ENCODE measurements around the gene EPS8. TPM values are rescaled to one million over a fixed set of nuclear protein-coding genes. Genes with fewer than 3 reads are reported as not detected.

Gene EPS8
- total RNA-seq, 1 donor from 2014 or later: 0.89 TPM

DNA sequence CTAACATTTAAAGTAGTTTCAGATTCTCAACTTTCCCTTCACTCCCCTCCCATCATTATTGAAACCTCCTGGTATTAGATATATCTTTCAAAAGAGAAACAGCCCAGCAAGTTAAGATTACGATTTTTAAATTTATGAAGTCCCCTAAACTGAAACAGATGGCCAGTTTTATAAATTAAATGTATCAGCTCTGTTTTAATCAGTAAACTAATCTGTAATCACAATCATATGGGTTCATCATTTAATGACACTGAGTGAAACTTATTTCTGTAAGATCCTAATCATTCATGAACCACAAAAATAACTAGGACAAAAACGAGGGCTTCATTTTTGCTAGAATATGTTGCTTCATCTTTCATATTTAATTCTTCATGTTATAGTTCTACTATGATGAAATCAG lies 137.8 kb downstream of the EPS8 start:
- intact Hi-C loops (cut with micrococcal nuclease): no loop called here
- Mint-ChIP-seq H3K9me3 (no peaks in the 10 kb centered on the region), H3K4me1 (no peaks in the 10 kb centered on the region), H3K27ac (no peak overlapping the region), H3K36me3 (ENCODE audit: low read depth) (no peaks in the 10 kb centered on the region), H3K27me3 (peaks cover 2% of the 10 kb centered on the region), H3K4me3 (no peak overlapping the region)
- CTCF ChIA-PET: no interaction called here
- TF ChIP-seq, protein P1, sequence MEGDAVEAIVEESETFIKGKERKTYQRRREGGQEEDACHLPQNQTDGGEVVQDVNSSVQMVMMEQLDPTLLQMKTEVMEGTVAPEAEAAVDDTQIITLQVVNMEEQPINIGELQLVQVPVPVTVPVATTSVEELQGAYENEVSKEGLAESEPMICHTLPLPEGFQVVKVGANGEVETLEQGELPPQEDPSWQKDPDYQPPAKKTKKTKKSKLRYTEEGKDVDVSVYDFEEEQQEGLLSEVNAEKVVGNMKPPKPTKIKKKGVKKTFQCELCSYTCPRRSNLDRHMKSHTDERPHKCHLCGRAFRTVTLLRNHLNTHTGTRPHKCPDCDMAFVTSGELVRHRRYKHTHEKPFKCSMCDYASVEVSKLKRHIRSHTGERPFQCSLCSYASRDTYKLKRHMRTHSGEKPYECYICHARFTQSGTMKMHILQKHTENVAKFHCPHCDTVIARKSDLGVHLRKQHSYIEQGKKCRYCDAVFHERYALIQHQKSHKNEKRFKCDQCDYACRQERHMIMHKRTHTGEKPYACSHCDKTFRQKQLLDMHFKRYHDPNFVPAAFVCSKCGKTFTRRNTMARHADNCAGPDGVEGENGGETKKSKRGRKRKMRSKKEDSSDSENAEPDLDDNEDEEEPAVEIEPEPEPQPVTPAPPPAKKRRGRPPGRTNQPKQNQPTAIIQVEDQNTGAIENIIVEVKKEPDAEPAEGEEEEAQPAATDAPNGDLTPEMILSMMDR (IDR thresholded peaks at IDR 0.05): no peak
- no peak for DNase-seq
- POLR2A ChIA-PET: no interaction called here
- ATAC-seq (ENCODE audit: low read depth): no peak

DNA sequence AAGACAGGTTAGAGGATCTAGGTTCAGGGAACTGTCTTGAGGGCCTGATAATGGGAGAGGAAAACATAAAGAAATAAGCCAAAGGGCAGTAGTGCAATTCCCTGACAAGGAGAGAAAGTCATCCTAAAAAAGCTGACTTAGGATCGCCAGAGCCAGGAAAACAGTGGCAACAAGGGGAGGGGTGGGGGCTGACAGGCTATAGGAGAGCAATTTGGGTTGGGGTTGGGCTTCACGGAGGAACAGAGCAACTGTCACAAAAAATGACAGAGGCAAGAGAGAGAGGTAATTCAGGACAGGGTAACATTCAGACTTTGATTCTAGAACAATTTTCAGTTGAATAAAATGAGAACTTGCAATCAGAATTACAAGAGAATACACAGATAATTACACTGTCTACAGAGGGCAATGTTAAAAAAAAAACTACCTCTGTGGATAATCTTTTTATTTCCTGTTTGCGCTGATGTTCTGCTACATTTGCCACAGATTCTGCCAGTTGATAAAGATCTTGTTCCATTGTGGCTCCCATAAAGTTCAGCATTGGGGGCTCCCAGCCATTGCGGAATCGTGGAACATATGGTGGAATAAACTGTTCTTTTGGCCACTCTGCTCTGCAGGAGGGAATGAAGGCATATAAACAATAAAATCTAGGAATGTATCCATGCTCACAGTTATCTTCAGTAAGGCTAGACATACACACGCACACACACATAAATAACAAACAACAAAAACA lies 138.6 kb downstream of the EPS8 start:
- intact Hi-C loops (cut with micrococcal nuclease): no loop called here
- no peaks in the 10 kb centered on the region for H3K4me1 Mint-ChIP-seq
- TF ChIP-seq, protein P1 (IDR thresholded peaks at IDR 0.05): no peak
- ATAC-seq (ENCODE audit: low read depth) (no peak), DNase-seq (no peak)
- H3K27ac Mint-ChIP-seq: no peak overlapping the region
- H3K27me3 Mint-ChIP-seq: peaks cover 2% of the 10 kb centered on the region
- H3K4me3 Mint-ChIP-seq: no peak overlapping the region
- POLR2A ChIA-PET: no interaction called here
- CTCF ChIA-PET: no interaction called here
- no peaks in the 10 kb centered on the region for H3K36me3 Mint-ChIP-seq (ENCODE audit: low read depth)
- H3K9me3 Mint-ChIP-seq: no peaks in the 10 kb centered on the region

DNA sequence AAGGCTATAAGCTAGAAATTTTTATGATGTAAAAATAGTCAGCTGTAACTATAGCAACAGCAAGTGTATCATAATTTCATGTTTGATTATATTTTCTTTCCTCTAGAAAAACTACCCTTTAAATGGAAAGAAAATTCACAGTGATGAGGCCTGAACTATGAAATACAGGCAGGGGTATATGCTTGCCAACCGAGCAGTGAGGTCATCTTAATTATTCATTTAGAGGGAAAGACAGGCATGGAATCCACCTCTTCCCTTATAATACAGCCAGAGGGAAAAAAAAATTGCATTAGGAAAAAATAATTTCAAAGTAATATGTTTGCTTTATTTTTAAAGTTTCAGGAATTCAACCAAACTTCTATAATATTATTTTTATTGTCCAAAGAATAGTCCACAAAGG lies 139.8 kb downstream of the EPS8 start:
- Mint-ChIP-seq H3K27me3 (peaks cover 2% of the 10 kb centered on the region), H3K9me3 (no peaks in the 10 kb centered on the region), H3K36me3 (ENCODE audit: low read depth) (no peaks in the 10 kb centered on the region), H3K27ac (no peak overlapping the region), H3K4me1 (no peaks in the 10 kb centered on the region), H3K4me3 (no peak overlapping the region)
- ATAC-seq (ENCODE audit: low read depth): no peak
- CTCF ChIA-PET: no interaction called here
- intact Hi-C loops (cut with micrococcal nuclease): no loop called here
- POLR2A ChIA-PET: no interaction called here
- no peak for DNase-seq
- TF ChIP-seq, protein P1 (IDR thresholded peaks at IDR 0.05): no peak

DNA sequence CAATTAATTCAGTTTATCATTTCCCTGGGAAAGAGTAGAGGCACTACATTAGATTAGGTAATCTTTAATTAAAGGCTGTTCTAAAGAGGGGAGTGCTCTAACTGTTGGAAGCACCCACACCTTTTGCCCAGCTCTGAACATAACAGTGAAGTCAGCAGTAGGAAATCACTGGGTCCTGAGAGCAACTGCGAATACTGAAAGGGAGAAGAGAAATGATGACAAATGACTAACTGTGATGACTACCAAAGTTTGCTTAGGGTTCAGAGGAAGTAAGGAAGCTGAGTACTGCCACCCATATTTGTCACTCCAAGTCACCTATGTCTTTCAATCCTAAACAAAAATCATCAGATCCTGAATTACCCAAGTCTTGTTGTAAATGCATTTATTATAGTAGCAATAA lies 140.6 kb downstream of the EPS8 start:
- POLR2A ChIA-PET: no interaction called here
- no peak overlapping the region for H3K27ac Mint-ChIP-seq

DNA sequence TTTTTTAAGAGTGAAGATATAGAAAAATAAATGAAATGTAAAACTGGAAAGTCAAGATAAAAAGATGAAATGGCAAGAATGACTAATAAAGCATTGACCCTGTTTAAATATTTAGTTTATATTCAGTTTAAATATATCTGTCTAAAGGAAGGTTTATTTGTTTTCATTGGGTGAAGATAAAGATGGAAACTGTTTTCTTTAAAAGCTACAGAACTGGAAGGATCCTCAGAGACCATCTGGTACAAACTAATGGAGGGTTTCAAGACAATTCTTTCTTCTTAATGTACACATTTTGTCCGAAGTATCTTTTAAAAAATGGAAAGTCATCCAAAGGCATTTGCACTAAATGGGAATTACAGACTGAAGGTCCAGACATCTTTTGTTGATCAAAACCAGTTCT lies 142.6 kb downstream of the EPS8 start:
- Mint-ChIP-seq H3K4me1 (no peaks in the 10 kb centered on the region), H3K27ac (no peak overlapping the region), H3K4me3 (no peak overlapping the region), H3K9me3 (no peaks in the 10 kb centered on the region), H3K36me3 (ENCODE audit: low read depth) (no peaks in the 10 kb centered on the region), H3K27me3 (peaks cover 2% of the 10 kb centered on the region)
- ChIA-PET CTCF (no interaction called here), POLR2A (no interaction called here)
- ATAC-seq (ENCODE audit: low read depth): no peak
- intact Hi-C loops (cut with micrococcal nuclease): no loop called here
- DNase-seq: no peak
- TF ChIP-seq, protein P1 (IDR thresholded peaks at IDR 0.05): no peak

More for the DNA sequence above, 140.6 kb downstream of the EPS8 start:
- no peak for DNase-seq
- Mint-ChIP-seq H3K27me3 (peaks cover 2% of the 10 kb centered on the region), H3K4me1 (no peaks in the 10 kb centered on the region), H3K36me3 (ENCODE audit: low read depth) (no peaks in the 10 kb centered on the region), H3K9me3 (no peaks in the 10 kb centered on the region), H3K4me3 (no peak overlapping the region)
- CTCF ChIA-PET: no interaction called here
- no peak for ATAC-seq (ENCODE audit: low read depth)
- intact Hi-C loops (cut with micrococcal nuclease): no loop called here
- TF ChIP-seq, protein P1 (IDR thresholded peaks at IDR 0.05): no peak

Data from activated B cell treated with CpG ODN at 0.5 μM for 24 hours (primary cell).